ENCODE data around the gene MXD1. TPM values are rescaled to one million over a fixed set of nuclear protein-coding genes. Genes with fewer than 3 reads are reported as not detected.

MXD1 gene
- 3.9 TPM in 2 replicates for total RNA-seq

GRCh38 chr2:69914950-69915945 lies at the start of gene MXD1:
Gene MXD1, plus strand, starts transcription at chr2:69915109. Its CDS starts 222 bp downstream, at chr2:69915331.

DNA sequence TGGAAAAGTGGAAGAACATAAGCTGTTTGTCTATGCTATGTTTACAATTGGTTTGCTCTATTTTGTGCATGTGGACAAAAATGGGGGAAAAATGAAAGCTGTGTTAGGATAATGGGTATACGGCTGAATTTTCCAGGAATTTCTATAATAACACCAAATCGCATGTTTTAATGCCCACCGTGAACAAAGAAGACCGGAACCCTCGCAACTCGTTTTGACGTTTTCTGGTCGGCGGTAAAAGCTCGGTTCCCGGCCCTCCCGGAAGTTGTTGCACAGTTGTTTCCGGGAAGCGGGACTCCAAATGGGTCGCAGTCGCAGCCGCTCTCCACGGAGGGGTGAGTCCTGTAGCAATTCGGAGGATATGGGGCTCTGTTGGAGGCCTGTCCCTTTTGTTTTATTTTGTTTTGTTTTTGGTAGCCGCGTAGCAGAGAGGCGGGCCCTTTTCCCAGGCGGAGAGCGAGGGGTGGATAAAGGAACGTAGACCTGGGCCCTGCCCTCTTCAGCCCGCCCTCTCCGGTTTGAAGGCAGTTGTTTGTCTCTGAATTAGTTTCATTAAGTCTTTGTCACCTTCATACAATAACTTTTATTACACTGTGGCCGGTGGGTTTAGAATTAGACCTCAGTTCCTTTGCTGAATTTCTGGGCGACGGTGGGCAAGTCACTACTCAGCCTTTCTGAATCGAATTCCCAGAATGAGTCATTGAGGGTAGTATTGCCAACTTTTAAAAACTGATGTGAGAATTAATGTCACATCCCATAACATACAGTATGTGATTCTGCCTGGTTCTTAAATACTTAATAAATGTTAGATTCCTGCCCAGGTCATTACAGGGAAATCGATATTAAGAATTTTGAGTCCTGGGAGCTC lies 21.0 kb upstream of the MXD1 start, which contains the start of gene SNRNP27:
Gene SNRNP27 (plus strand): TSS at position 273 of the 868 bp plus-strand sequence. CDS start 29 bp downstream, at position 302.

DNA sequence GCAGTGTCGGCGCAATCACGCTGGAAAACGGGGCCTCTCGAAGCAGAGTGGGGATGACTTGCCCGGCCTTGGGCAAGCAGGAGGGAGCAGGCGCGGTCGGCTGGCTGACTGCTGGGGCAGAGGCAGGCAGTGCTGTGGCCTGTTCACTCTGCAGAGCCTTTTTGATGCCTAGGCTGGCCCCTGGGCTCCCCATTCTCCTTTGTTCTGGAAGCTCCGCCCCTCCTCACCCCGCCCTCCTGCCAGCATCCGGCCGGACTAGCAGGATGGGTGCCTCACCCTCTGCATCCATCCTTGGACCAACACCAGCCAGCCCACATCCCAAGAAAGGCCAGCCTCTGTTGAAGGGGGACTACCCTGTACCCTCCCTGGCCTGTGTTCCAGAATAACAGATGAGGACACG lies 46.6 kb downstream of the MXD1 start, which contains the start of gene ASPRV1:
Gene ASPRV1 (minus strand): TSS at position 136 of the 400 bp plus-strand sequence. CDS start 195 bp downstream, outside the sequence.

Other genes with a start within 250 kb of the MXD1 start
- gene ANXA4, start 173.0 kb upstream of the MXD1 start, total RNA-seq = 70.0 and 78.1 TPM in 2 replicates
- gene GMCL1, start 85.4 kb upstream of the MXD1 start, total RNA-seq = 8.3 and 8.6 TPM in 2 replicates
- gene SNRNP27, start 21.2 kb upstream of the MXD1 start, total RNA-seq = 48.5 and 55.8 TPM in 2 replicates
- 0.10 and 0.20 TPM in 2 replicates for gene ASPRV1, start 46.5 kb downstream of the MXD1 start, total RNA-seq
- 127 and 142 TPM in 2 replicates for gene PCBP1, start 172.4 kb downstream of the MXD1 start, total RNA-seq

Data from mammary microvascular endothelial cell (primary cell).